ENCODE measurements around the gene XPA.
"Not testable (repeated sequence)": the region's sequence is repeated elsewhere in the genome, so short reads cannot be mapped to it uniquely, and the experiment has no call there.

Gene XPA

GRCh38 chr9:97696803-97697601 lies at the start of gene XPA:
Gene XPA (minus strand): TSS chr9:97697340. CDS start chr9:97697292, 48 bp downstream.
- DNase-seq, result peak; percentile 87 to 96 (median 94)

- no peak for DNase-seq
Measured at GRCh38 chr9:97744710-97745708, 47.9 kb upstream of the XPA start.

- not testable (repeated sequence) for DNase-seq
Measured at GRCh38 chr9:97744025-97744424, 46.9 kb upstream of the XPA start.

- DNase-seq, result no peak
Measured at GRCh38 chr9:97742545-97742944, 45.4 kb upstream of the XPA start.

- no peak for DNase-seq
Measured at GRCh38 chr9:97741947-97742346, 44.8 kb upstream of the XPA start.

GRCh38 chr9:97740848-97741821 lies 44.0 kb upstream of the XPA start:
- peak in 4 of 6 experiments; percentile 9 to 33 (median 14) for DNase-seq

- no peak for DNase-seq
Measured at GRCh38 chr9:97737429-97737828, 40.3 kb upstream of the XPA start.

- DNase-seq, result no peak
Measured at GRCh38 chr9:97735070-97735600, 38.0 kb upstream of the XPA start.

- DNase-seq, result no peak
Measured at GRCh38 chr9:97726716-97727115, 29.6 kb upstream of the XPA start.

GRCh38 chr9:97723819-97724218 lies 26.7 kb upstream of the XPA start:
- no peak for DNase-seq

GRCh38 chr9:97722331-97722730 lies 25.2 kb upstream of the XPA start:
- DNase-seq, result no peak

- DNase-seq, result no peak
Measured at GRCh38 chr9:97721396-97721795, 24.3 kb upstream of the XPA start.

- no peak for DNase-seq
Measured at GRCh38 chr9:97717866-97718265, 20.7 kb upstream of the XPA start.

GRCh38 chr9:97714435-97714834 lies 17.3 kb upstream of the XPA start:
- peak in 2 of 6 experiments; percentile 1 to 8 for DNase-seq

GRCh38 chr9:97711223-97711626 lies 14.1 kb upstream of the XPA start:
- DNase-seq, result no peak

- DNase-seq, result peak in 5 of 6 experiments; percentile 19 to 63 (median 37)
Measured at GRCh38 chr9:97710356-97711222, 13.4 kb upstream of the XPA start.

GRCh38 chr9:97706246-97706645 lies 9.1 kb upstream of the XPA start:
- no peak for DNase-seq

GRCh38 chr9:97705354-97705950 lies 8.3 kb upstream of the XPA start:
- no peak for DNase-seq

- no peak for DNase-seq
Measured at GRCh38 chr9:97704851-97705250, 7.7 kb upstream of the XPA start.

- no peak for DNase-seq
Measured at GRCh38 chr9:97704345-97704677, 7.2 kb upstream of the XPA start.
